Stomach (tissue), 9 donors: Measurements from ENCODE around the gene TMEM17. TPM values are rescaled to one million over a fixed set of nuclear protein-coding genes. Genes with fewer than 3 reads are reported as not detected.

Experiments used
- DNase-seq, 2 donors: peaks; one replicate each; pipeline versions ENCODE4 v3.0.0 to v3.0.0-alpha.2; 2013 to 2019
- H3K27ac ChIP-seq, 5 donors: fragments of 200-600 bp in 4 of 5; sonication (generic) in 4 of 5; one replicate each; pipeline ENCODE4 v1.5.1; 2013 to 2019; ENCODE audit warnings: mild to moderate bottlenecking in 1 of 5, moderate library complexity in 1 of 5
- H3K27me3 ChIP-seq, 3 donors: fragments of 200-600 bp; sonication (generic); one replicate each; pipeline ENCODE4 v1.5.1; 2017 to 2019; ENCODE audit warnings: mixed run types in 1 of 3
- H3K36me3 ChIP-seq, 4 donors: fragments of 200-600 bp; sonication (generic); 1 replicate in 3 of 4; 2 replicates in 1 of 4; pipeline ENCODE4 v1.5.1; 2016 to 2019
- H3K4me1 ChIP-seq, 4 donors: fragments of 200-600 bp; sonication (generic); one replicate each; pipeline ENCODE4 v1.5.1; 2016 to 2019
- H3K4me3 ChIP-seq, 4 donors: fragments of 200-600 bp; sonication (generic) in 3 of 4; one replicate each; pipeline ENCODE4 v1.5.1; 2016 to 2019; ENCODE audit warnings: mild to moderate bottlenecking in 1 of 4
- H3K9me3 ChIP-seq, 4 donors: fragments of 200-600 bp; sonication (generic); one replicate each; pipeline ENCODE4 v1.5.1; 2016 to 2019
- EP300 ChIP-seq: sonication (generic); formaldehyde crosslinking; IDR thresholded peaks from one replicate; pipeline ENCODE4 v1.6.1; 2017; ENCODE audit warnings: antibody characterized with exemption
- POLR2A ChIP-seq, 4 donors: fragments of 450-650 bp; IDR thresholded peaks; one replicate each; pipeline ENCODE4 v1.6.1; 2016; ENCODE audit warnings: antibody characterized with exemption in 4 of 4, control low read depth in 2 of 4, mild to moderate bottlenecking in 1 of 4, moderate library complexity in 1 of 4
- POLR2AphosphoS5 ChIP-seq, 3 donors: sonication (generic); formaldehyde crosslinking; IDR thresholded peaks; one replicate each; pipeline ENCODE4 v1.6.1; 2016; ENCODE audit warnings: antibody characterized with exemption in 3 of 3
- WGBS, 5 donors: extraction: QIAGEN DNeasy Blood & Tissue Kit in 3 of 5; methylation state at CpG; one replicate each; pipeline versions ENCODE4 v1.1.5 to v1.1.7; 2013 to 2018; 5-methylcytosine and 5-hydroxymethylcytosine counted together
- intact Hi-C: fragments of 100-400 bp; cut with DNase I; formaldehyde crosslinking; loops from one replicate; pipeline ENCODE4 v1.15.1; 2023; ENCODE audit warnings: low total_unique reads
- polyA plus RNA-seq, 3 donors: library from polyadenylated mRNA; stranded (reverse); fragments of 200-250 nt; gene quantifications; one replicate each; pipeline ENCODE4 v1.2.3, GENCODE V29; 2013
- total RNA-seq, 5 donors: library from RNA; depleted of rRNA; stranded (reverse); fragments of >200 nt; gene quantifications; one replicate each; pipeline versions ENCODE4 v1.1.0 to v1.2.3, GENCODE V29; 2014 to 2016
- TF ChIP-seq, protein P1 (sequence below), 7 experiments: fragments of 450-650 bp in 4 of 7; fragments of 200-600 bp in 3 of 7; sonication (generic) in 3 of 7; IDR thresholded peaks; one replicate each; pipeline ENCODE4 v1.5.1; 2016 to 2019; ENCODE audit warnings: antibody characterized with exemption in 7 of 7, control low read depth in 2 of 7, mild to moderate bottlenecking in 1 of 7
- donor health status: healthy with polysubstance abuse.
- donor health status: Bipolar disorder and iron deficiency.
- donor health status: healthy.

Gene TMEM17
- total and polyA plus RNA-seq, 8 donors = 0.87 to 2.2 (median 1.2) TPM; not detected in 3

- Histone ChIP-seq H3K9me3 (no peaks in the 10 kb centered on the region), H3K4me1 (peaks cover 7 to 28% (median 19%) of the 10 kb centered on the region in 4 donors), H3K27me3 (no peaks in the 10 kb centered on the region), H3K27ac (no peak overlapping the region), H3K36me3 (no peaks in the 10 kb centered on the region), H3K4me3 (no peak overlapping the region)
- WGBS, 5 donors = 53 to 87% (median 82%) methylated on average over 2 of the region's 2 CpGs
- TF ChIP-seq EP300 = no peak
- no peak for TF ChIP-seq POLR2AphosphoS5 (IDR thresholded peaks at IDR 0.05)
- TF ChIP-seq POLR2A (IDR thresholded peaks at IDR 0.05) = no peak
- TF ChIP-seq, protein P1, sequence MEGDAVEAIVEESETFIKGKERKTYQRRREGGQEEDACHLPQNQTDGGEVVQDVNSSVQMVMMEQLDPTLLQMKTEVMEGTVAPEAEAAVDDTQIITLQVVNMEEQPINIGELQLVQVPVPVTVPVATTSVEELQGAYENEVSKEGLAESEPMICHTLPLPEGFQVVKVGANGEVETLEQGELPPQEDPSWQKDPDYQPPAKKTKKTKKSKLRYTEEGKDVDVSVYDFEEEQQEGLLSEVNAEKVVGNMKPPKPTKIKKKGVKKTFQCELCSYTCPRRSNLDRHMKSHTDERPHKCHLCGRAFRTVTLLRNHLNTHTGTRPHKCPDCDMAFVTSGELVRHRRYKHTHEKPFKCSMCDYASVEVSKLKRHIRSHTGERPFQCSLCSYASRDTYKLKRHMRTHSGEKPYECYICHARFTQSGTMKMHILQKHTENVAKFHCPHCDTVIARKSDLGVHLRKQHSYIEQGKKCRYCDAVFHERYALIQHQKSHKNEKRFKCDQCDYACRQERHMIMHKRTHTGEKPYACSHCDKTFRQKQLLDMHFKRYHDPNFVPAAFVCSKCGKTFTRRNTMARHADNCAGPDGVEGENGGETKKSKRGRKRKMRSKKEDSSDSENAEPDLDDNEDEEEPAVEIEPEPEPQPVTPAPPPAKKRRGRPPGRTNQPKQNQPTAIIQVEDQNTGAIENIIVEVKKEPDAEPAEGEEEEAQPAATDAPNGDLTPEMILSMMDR (IDR thresholded peaks at IDR 0.05) = no peak
- DNase-seq = no peak
- intact Hi-C loops = loop anchor here (5.0 kb wide), 1 partner anchor 313 kb away; no protein-coding TSS in a partner anchor
Measured at GRCh38 chr2:62459672-62460071, 46.3 kb downstream of the TMEM17 start.

DNA sequence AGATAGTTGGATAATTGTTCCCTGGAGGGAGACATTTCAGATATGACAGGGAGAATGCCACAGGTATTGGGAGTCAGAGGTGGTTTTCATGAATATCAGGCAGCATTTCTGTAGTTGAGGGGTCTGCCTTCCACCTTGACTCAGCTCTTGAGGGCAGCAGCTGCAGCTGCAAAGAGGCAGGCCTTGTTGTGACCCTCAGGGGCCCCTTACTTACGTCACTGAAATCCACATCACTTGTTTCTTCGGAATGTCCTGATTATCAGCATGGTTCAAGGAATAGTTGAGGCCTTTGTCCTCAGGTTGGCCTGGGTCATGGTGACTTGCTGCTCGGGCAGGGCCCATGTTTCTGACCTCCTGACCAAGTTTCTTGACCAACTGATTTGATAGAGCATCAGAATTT lies 46.9 kb downstream of the TMEM17 start:
- Histone ChIP-seq H3K27me3 (no peaks in the 10 kb centered on the region), H3K4me3 (no peak overlapping the region), H3K4me1 (peaks cover 7 to 28% (median 19%) of the 10 kb centered on the region in 4 donors), H3K36me3 (no peaks in the 10 kb centered on the region), H3K27ac (no peak overlapping the region), H3K9me3 (no peaks in the 10 kb centered on the region)
- DNase-seq = no peak
- WGBS, 5 donors = 83 to 91% (median 85%) methylated on average over 3 of the region's 3 CpGs
- TF ChIP-seq EP300 (no peak), POLR2A (IDR thresholded peaks at IDR 0.05) (no peak), POLR2AphosphoS5 (IDR thresholded peaks at IDR 0.05) (no peak)
- TF ChIP-seq, protein P1 (IDR thresholded peaks at IDR 0.05) = no peak
- intact Hi-C loops = loop anchor here (5.0 kb wide), 1 partner anchor 313 kb away; no protein-coding TSS in a partner anchor

- TF ChIP-seq, protein P1 (IDR thresholded peaks at IDR 0.05) = no peak
- TF ChIP-seq POLR2AphosphoS5 (IDR thresholded peaks at IDR 0.05) (no peak), POLR2A (IDR thresholded peaks at IDR 0.05) (no peak), EP300 (no peak)
- 77 to 87% (median 81%) methylated on average over 6 of the region's 6 CpGs for WGBS, 5 donors
- peaks cover 7 to 28% (median 19%) of the 10 kb centered on the region in 4 donors for H3K4me1 ChIP-seq
Measured at GRCh38 chr2:62458671-62459081, 47.3 kb downstream of the TMEM17 start.

GRCh38 chr2:62458206-62458641 lies 47.8 kb downstream of the TMEM17 start:
- no peak for TF ChIP-seq POLR2AphosphoS5 (IDR thresholded peaks at IDR 0.05)
- no peak for TF ChIP-seq EP300
- TF ChIP-seq POLR2A (IDR thresholded peaks at IDR 0.05) = no peak
- TF ChIP-seq, protein P1 (IDR thresholded peaks at IDR 0.05) = no peak
- H3K27me3 ChIP-seq = no peaks in the 10 kb centered on the region
- H3K9me3 ChIP-seq = no peaks in the 10 kb centered on the region
- H3K4me3 ChIP-seq = no peak overlapping the region
- H3K4me1 ChIP-seq = peaks cover 7 to 28% (median 19%) of the 10 kb centered on the region in 4 donors
- H3K27ac ChIP-seq = peak overlapping the region in 1 of 5 donors; percentile 88
- intact Hi-C loops = loop anchor here (5.0 kb wide), 1 partner anchor 314 kb away; no protein-coding TSS in a partner anchor
- no peaks in the 10 kb centered on the region for H3K36me3 ChIP-seq
- DNase-seq = peak in 1 of 2 donors; percentile 18
- WGBS, 5 donors = 86 to 95% (median 91%) methylated on average over 11 of the region's 11 CpGs

More at GRCh38 chr2:62458671-62459081, 47.3 kb downstream of the TMEM17 start:
- H3K9me3 ChIP-seq = no peaks in the 10 kb centered on the region
- H3K27ac ChIP-seq = no peak overlapping the region
- H3K4me3 ChIP-seq = no peak overlapping the region
- peak in 1 of 2 donors; percentile 46 for DNase-seq
- no peaks in the 10 kb centered on the region for H3K36me3 ChIP-seq
- intact Hi-C loops = loop anchor here (5.0 kb wide), 1 partner anchor 314 kb away; no protein-coding TSS in a partner anchor
- H3K27me3 ChIP-seq = no peaks in the 10 kb centered on the region
